ENCODE data around the gene SSC5D. TPM values are rescaled to one million over a fixed set of nuclear protein-coding genes. Genes with fewer than 3 reads are reported as not detected.
A peak's percentile ranks its signal among the peaks of the same experiment; 100 is the strongest.

The SSC5D gene
- total RNA-seq, 1 donor, result 77.4 TPM

DNA sequence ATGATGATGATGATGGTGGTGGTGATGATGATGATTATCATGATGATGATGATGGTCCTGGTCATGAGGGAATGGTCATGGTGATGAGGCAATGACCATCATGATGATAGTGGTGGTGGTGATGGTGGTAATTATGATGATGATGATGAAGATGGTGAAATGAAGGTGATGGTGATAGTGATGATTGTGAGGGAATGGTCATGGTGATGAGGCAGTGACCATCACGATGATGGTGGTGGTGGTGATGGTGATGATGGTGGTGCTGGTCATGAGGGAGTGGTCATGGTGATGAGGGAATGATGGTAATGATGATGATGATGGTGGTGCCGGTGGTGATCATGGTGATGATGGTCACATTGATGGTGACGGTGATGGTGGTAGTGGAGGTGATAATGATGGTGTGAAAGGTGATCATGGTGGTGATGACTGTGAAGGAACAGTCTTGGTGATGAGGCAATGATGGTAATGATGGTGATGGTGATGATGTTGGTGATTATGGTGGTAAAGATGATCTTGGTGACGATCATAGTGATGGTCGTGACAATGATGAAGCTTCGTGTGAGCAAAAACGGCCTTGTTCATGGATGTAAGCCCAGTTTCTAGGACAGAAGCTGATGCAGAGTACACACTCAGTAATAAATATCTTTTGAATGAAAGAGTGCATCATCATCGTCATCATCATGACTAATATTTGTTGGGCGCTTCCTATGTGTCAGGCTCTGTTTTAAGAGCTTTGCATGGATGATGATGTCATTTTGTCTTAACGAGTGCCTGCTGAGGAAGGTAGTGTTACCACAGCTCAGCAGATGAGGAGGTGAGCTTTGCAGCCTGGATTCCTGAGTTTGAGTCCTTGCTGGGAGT, 31.4 kb downstream of the SSC5D start:
- H3K27ac ChIP-seq (ENCODE audit: low read depth, low read length), result peak overlapping the region; percentile 78
- H3K4me1 ChIP-seq (ENCODE audit: insufficient read depth, low read length), result peaks cover 9% of the 10 kb centered on the region
- no peak overlapping the region for H2AFZ ChIP-seq (ENCODE audit: low read length)
- no peak overlapping the region for H3K4me2 ChIP-seq (ENCODE audit: insufficient read depth, low read length)
- H3K27me3 ChIP-seq (ENCODE audit: insufficient read depth, low read length), result no peaks in the 10 kb centered on the region
- H4K20me1 ChIP-seq (ENCODE audit: insufficient read depth, low read length), result no peaks in the 10 kb centered on the region
- TF ChIP-seq, protein P1, sequence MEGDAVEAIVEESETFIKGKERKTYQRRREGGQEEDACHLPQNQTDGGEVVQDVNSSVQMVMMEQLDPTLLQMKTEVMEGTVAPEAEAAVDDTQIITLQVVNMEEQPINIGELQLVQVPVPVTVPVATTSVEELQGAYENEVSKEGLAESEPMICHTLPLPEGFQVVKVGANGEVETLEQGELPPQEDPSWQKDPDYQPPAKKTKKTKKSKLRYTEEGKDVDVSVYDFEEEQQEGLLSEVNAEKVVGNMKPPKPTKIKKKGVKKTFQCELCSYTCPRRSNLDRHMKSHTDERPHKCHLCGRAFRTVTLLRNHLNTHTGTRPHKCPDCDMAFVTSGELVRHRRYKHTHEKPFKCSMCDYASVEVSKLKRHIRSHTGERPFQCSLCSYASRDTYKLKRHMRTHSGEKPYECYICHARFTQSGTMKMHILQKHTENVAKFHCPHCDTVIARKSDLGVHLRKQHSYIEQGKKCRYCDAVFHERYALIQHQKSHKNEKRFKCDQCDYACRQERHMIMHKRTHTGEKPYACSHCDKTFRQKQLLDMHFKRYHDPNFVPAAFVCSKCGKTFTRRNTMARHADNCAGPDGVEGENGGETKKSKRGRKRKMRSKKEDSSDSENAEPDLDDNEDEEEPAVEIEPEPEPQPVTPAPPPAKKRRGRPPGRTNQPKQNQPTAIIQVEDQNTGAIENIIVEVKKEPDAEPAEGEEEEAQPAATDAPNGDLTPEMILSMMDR (IDR thresholded peaks at IDR 0.05; ENCODE audit: extremely low read depth, low read depth, low read length), result no peak
- peak; percentile 98 for DNase-seq (ENCODE audit: insufficient read length, low spot score, missing footprints)
- H3K36me3 ChIP-seq (ENCODE audit: insufficient read depth, low read length), result peaks cover 3% of the 10 kb centered on the region
- no peak overlapping the region for H3K4me3 ChIP-seq (ENCODE audit: insufficient read depth, low read length)
- H3K9me3 ChIP-seq (ENCODE audit: low read depth, low read length), result no peaks in the 10 kb centered on the region
- no peaks in the 10 kb centered on the region for H3K79me2 ChIP-seq (ENCODE audit: insufficient read depth, low read length)

DNA sequence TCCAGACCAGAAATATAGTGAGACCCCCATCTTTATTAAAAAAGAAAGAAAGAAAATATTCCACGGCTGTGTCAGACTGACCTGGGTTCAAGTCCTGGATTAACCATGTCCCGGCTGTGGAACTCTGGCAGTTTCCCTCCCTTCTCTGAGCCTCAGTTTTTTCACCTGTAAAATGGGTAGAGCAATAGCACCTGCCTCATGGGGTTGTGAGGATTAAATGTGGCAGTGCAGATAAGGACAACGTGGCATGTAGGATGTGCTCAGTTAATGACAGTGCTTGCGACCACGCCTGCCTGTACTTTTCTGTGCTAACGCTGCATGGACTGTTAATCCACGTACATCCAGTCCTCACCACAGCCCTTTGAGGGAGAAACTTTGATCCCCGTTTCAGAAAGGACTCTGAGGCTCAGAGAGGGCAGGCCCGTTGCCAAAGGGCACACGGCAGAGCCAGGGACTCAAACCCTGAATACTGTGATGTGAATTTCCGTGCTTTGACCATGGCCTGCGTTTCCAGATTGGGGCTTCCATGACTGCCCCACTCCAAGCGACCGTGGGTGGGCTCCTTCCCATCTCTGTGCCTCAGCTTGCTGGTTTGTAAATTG, 32.6 kb downstream of the SSC5D start:
- peak; percentile 27 for DNase-seq (ENCODE audit: insufficient read length, low spot score, missing footprints)
- TF ChIP-seq, protein P1 (IDR thresholded peaks at IDR 0.05; ENCODE audit: extremely low read depth, low read depth, low read length), result no peak
- H2AFZ ChIP-seq (ENCODE audit: low read length), result no peak overlapping the region
- H4K20me1 ChIP-seq (ENCODE audit: insufficient read depth, low read length), result no peaks in the 10 kb centered on the region
- H3K36me3 ChIP-seq (ENCODE audit: insufficient read depth, low read length), result no peaks in the 10 kb centered on the region
- H3K79me2 ChIP-seq (ENCODE audit: insufficient read depth, low read length), result no peaks in the 10 kb centered on the region
- peaks cover 9% of the 10 kb centered on the region for H3K4me1 ChIP-seq (ENCODE audit: insufficient read depth, low read length)
- H3K4me2 ChIP-seq (ENCODE audit: insufficient read depth, low read length), result no peak overlapping the region
- no peaks in the 10 kb centered on the region for H3K9me3 ChIP-seq (ENCODE audit: low read depth, low read length)
- peak overlapping the region; percentile 56 for H3K27ac ChIP-seq (ENCODE audit: low read depth, low read length)
- no peaks in the 10 kb centered on the region for H3K27me3 ChIP-seq (ENCODE audit: insufficient read depth, low read length)
- H3K4me3 ChIP-seq (ENCODE audit: insufficient read depth, low read length), result no peak overlapping the region

DNA sequence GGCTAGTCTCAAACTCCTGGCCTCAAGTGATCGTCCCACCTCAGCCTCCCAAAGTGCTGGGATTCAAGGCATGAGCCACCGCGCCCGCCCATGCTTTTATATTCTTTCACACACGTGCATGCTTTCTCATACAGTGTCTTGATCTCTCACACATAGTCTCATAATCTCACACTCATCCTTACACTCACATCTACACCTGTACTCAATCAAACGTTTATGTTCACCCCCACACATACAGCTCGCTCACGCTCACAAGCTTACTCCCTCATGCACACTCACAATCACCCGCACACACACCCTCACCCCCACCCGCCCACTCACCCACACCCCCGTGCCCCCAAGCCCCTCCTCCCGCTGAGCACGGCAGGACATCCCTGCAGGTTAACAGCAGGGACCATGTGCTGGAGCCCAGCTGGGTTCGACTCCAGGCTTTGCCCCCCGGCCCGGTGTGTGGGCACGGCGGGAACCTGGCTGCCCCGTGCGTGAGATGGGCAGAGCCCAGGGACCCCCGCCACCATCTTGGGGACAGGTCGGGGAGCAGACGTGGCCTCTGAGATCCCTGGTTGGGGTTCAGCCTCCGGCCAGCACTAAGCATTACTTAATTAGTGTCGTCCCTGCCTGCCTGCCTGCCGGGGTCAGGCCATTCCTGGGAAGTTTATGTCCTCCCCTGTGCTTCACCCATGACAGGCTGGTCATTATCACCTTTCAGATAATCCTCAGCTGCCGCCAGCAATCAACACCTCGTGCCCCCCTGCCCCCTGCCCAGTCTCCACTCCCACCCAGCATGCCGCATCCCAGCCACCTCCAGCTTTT, 37.3 kb downstream of the SSC5D start:
- Histone ChIP-seq H3K4me2 (ENCODE audit: insufficient read depth, low read length) (no peak overlapping the region), H3K4me1 (ENCODE audit: insufficient read depth, low read length) (peaks cover 3% of the 10 kb centered on the region), H3K36me3 (ENCODE audit: insufficient read depth, low read length) (no peaks in the 10 kb centered on the region), H3K9me3 (ENCODE audit: low read depth, low read length) (no peaks in the 10 kb centered on the region), H2AFZ (ENCODE audit: low read length) (no peak overlapping the region), H3K27me3 (ENCODE audit: insufficient read depth, low read length) (no peaks in the 10 kb centered on the region), H3K4me3 (ENCODE audit: insufficient read depth, low read length) (no peak overlapping the region), H3K27ac (ENCODE audit: low read depth, low read length) (no peak overlapping the region), H4K20me1 (ENCODE audit: insufficient read depth, low read length) (no peaks in the 10 kb centered on the region), H3K79me2 (ENCODE audit: insufficient read depth, low read length) (no peaks in the 10 kb centered on the region)
- TF ChIP-seq, protein P1 (IDR thresholded peaks at IDR 0.05; ENCODE audit: extremely low read depth, low read depth, low read length), result no peak
- DNase-seq (ENCODE audit: insufficient read length, low spot score, missing footprints), result peak; percentile 74

All from osteoblast (primary cell).